ENCODE measurements around the gene AGTR2.
"Not testable (repeated sequence)": the region's sequence is repeated elsewhere in the genome, so short reads cannot be mapped to it uniquely, and the experiment has no call there.

Gene AGTR2

GRCh38 chrX:116170511-116170910, at the start of gene AGTR2:
TSS of gene AGTR2 (plus strand) at chrX:116170744. CDS start at chrX:116172281, 1,537 bp downstream.
- no peak within 1 kb of the TSS for H3K4me3 ChIP-seq
- H3K36me3 ChIP-seq (ENCODE audit: insufficient read depth, low read length) = no peaks in the 10 kb centered on the region
- no peak within 1 kb of the TSS for H3K27ac ChIP-seq
- DNase-seq (ENCODE audit: low read depth, low spot score) = no peak
- H3K9me3 ChIP-seq (ENCODE audit: low read depth, low read length) = no peaks in the 10 kb centered on the region
- no peak within 1 kb of the TSS for H3K9ac ChIP-seq (ENCODE audit: insufficient read length)
- TF ChIP-seq POLR2AphosphoS5 (IDR thresholded peaks at IDR 0.05; ENCODE audit: borderline replicate concordance, low read depth, low read length) (no peak), EZH2 (IDR thresholded peaks at IDR 0.05) (no peak), FOXP2 (optimal IDR thresholded peaks at IDR 0.05; ENCODE audit: control extremely low read depth, extremely low read length, insufficient read depth) (no peak)

- no peak for DNase-seq (ENCODE audit: low read depth, low spot score)
- Histone ChIP-seq H3K4me3 (no peak overlapping the region), H3K9me3 (ENCODE audit: low read depth, low read length) (no peaks in the 10 kb centered on the region), H3K27ac (no peak overlapping the region), H3K36me3 (ENCODE audit: insufficient read depth, low read length) (no peaks in the 10 kb centered on the region), H3K9ac (ENCODE audit: insufficient read length) (no peak overlapping the region)
- TF ChIP-seq POLR2AphosphoS5 (IDR thresholded peaks at IDR 0.05; ENCODE audit: borderline replicate concordance, low read depth, low read length) (no peak), FOXP2 (optimal IDR thresholded peaks at IDR 0.05; ENCODE audit: control extremely low read depth, extremely low read length, insufficient read depth) (no peak), EZH2 (IDR thresholded peaks at IDR 0.05) (no peak)
Observed at GRCh38 chrX:116135277-116135676, 35.3 kb upstream of the AGTR2 start.

- not testable (repeated sequence) for H3K9me3 ChIP-seq (ENCODE audit: low read depth, low read length); H3K27ac ChIP-seq; DNase-seq (ENCODE audit: low read depth, low spot score); H3K36me3 ChIP-seq (ENCODE audit: insufficient read depth, low read length); H3K9ac ChIP-seq (ENCODE audit: insufficient read length); H3K4me3 ChIP-seq
Observed at GRCh38 chrX:116141270-116141669, 29.3 kb upstream of the AGTR2 start.

GRCh38 chrX:116142976-116143375, 27.6 kb upstream of the AGTR2 start:
- TF ChIP-seq EZH2 (IDR thresholded peaks at IDR 0.05) (no peak), FOXP2 (optimal IDR thresholded peaks at IDR 0.05; ENCODE audit: control extremely low read depth, extremely low read length, insufficient read depth) (no peak), POLR2AphosphoS5 (IDR thresholded peaks at IDR 0.05; ENCODE audit: borderline replicate concordance, low read depth, low read length) (no peak)
- no peak for DNase-seq (ENCODE audit: low read depth, low spot score)
- Histone ChIP-seq H3K9me3 (ENCODE audit: low read depth, low read length) (no peaks in the 10 kb centered on the region), H3K9ac (ENCODE audit: insufficient read length) (no peak overlapping the region), H3K4me3 (no peak overlapping the region), H3K36me3 (ENCODE audit: insufficient read depth, low read length) (no peaks in the 10 kb centered on the region), H3K27ac (no peak overlapping the region)

DNA sequence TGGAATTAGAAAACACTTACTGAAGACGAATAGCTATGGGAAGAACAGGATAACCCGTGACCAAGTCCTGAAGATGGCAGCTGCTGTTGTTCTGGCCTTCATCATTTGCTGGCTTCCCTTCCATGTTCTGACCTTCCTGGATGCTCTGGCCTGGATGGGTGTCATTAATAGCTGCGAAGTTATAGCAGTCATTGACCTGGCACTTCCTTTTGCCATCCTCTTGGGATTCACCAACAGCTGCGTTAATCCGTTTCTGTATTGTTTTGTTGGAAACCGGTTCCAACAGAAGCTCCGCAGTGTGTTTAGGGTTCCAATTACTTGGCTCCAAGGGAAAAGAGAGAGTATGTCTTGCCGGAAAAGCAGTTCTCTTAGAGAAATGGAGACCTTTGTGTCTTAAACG, 2.4 kb downstream of the AGTR2 start:
- no peak overlapping the region for H3K4me3 ChIP-seq
- no peak overlapping the region for H3K27ac ChIP-seq
- no peaks in the 10 kb centered on the region for H3K36me3 ChIP-seq (ENCODE audit: insufficient read depth, low read length)
- no peaks in the 10 kb centered on the region for H3K9me3 ChIP-seq (ENCODE audit: low read depth, low read length)
- no peak for DNase-seq (ENCODE audit: low read depth, low spot score)
- H3K9ac ChIP-seq (ENCODE audit: insufficient read length) = no peak overlapping the region
- TF ChIP-seq EZH2 (IDR thresholded peaks at IDR 0.05) (no peak), POLR2AphosphoS5 (IDR thresholded peaks at IDR 0.05; ENCODE audit: borderline replicate concordance, low read depth, low read length) (no peak), FOXP2 (optimal IDR thresholded peaks at IDR 0.05; ENCODE audit: control extremely low read depth, extremely low read length, insufficient read depth) (no peak)

- DNase-seq (ENCODE audit: low read depth, low spot score) = no peak
- no peaks in the 10 kb centered on the region for H3K36me3 ChIP-seq (ENCODE audit: insufficient read depth, low read length)
- H3K9me3 ChIP-seq (ENCODE audit: low read depth, low read length) = no peaks in the 10 kb centered on the region
- no peak overlapping the region for H3K27ac ChIP-seq
- H3K9ac ChIP-seq (ENCODE audit: insufficient read length) = no peak overlapping the region
- TF ChIP-seq EZH2 (IDR thresholded peaks at IDR 0.05) = no peak
- H3K4me3 ChIP-seq = no peak overlapping the region
Observed at GRCh38 chrX:116181300-116181699, 10.8 kb downstream of the AGTR2 start.

DNA sequence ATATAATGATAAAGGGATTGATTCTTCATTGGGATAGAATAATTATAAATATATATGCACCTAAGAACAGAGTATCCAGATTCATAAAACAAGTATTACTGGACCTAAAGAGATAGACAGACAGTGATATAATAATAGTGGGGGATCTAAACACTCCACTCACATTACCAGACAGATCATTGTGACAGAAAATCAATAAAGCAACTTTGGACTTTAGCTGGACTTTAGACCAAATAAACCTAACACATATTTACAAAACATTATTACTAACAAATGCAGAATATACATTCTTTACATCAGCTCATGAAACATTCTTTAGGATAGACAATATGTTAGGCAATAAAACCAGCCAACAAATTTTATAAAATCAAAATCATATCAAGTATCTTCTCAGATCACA, 14.6 kb downstream of the AGTR2 start:
- H3K27ac ChIP-seq = no peak overlapping the region
- H3K36me3 ChIP-seq (ENCODE audit: insufficient read depth, low read length) = no peaks in the 10 kb centered on the region
- H3K9me3 ChIP-seq (ENCODE audit: low read depth, low read length) = no peaks in the 10 kb centered on the region
- TF ChIP-seq EZH2 (IDR thresholded peaks at IDR 0.05) = no peak
- TF ChIP-seq FOXP2 (optimal IDR thresholded peaks at IDR 0.05; ENCODE audit: control extremely low read depth, extremely low read length, insufficient read depth) = no peak
- TF ChIP-seq POLR2AphosphoS5 (IDR thresholded peaks at IDR 0.05; ENCODE audit: borderline replicate concordance, low read depth, low read length) = no peak
- no peak overlapping the region for H3K9ac ChIP-seq (ENCODE audit: insufficient read length)
- no peak overlapping the region for H3K4me3 ChIP-seq
- DNase-seq (ENCODE audit: low read depth, low spot score) = no peak

GRCh38 chrX:116194649-116195048, 24.1 kb downstream of the AGTR2 start:
- DNase-seq (ENCODE audit: low read depth, low spot score) = no peak
- Histone ChIP-seq H3K27ac (no peak overlapping the region), H3K4me3 (no peak overlapping the region), H3K36me3 (ENCODE audit: insufficient read depth, low read length) (no peaks in the 10 kb centered on the region), H3K9ac (ENCODE audit: insufficient read length) (no peak overlapping the region), H3K9me3 (ENCODE audit: low read depth, low read length) (no peaks in the 10 kb centered on the region)
- TF ChIP-seq EZH2 (IDR thresholded peaks at IDR 0.05) (no peak), POLR2AphosphoS5 (IDR thresholded peaks at IDR 0.05; ENCODE audit: borderline replicate concordance, low read depth, low read length) (no peak), FOXP2 (optimal IDR thresholded peaks at IDR 0.05; ENCODE audit: control extremely low read depth, extremely low read length, insufficient read depth) (no peak)

GRCh38 chrX:116198235-116198634, 27.7 kb downstream of the AGTR2 start:
- no peak overlapping the region for H3K4me3 ChIP-seq
- H3K27ac ChIP-seq = no peak overlapping the region
- DNase-seq (ENCODE audit: low read depth, low spot score) = no peak
- H3K36me3 ChIP-seq (ENCODE audit: insufficient read depth, low read length) = no peaks in the 10 kb centered on the region
- no peak overlapping the region for H3K9ac ChIP-seq (ENCODE audit: insufficient read length)
- TF ChIP-seq POLR2AphosphoS5 (IDR thresholded peaks at IDR 0.05; ENCODE audit: borderline replicate concordance, low read depth, low read length) (no peak), FOXP2 (optimal IDR thresholded peaks at IDR 0.05; ENCODE audit: control extremely low read depth, extremely low read length, insufficient read depth) (no peak), EZH2 (IDR thresholded peaks at IDR 0.05) (no peak)
- no peaks in the 10 kb centered on the region for H3K9me3 ChIP-seq (ENCODE audit: low read depth, low read length)

Data from SK-N-MC (cell line).